Transverse colon (tissue), 4 donors: ENCODE results near the gene ELFN1.

ENCODE experiments used
- CTCF ChIP-seq, 5 experiments: fragments of 200-600 bp in 3 of 5; fragments of 450-650 bp in 2 of 5; sonication (generic) in 3 of 5; IDR thresholded peaks; 1 replicate in 2 of 5; 2 replicates in 3 of 5; pipeline ENCODE4 v1.5.1; 2016 to 2017; ENCODE audit warnings: antibody characterized with exemption in 5 of 5, inconsistent platforms in 3 of 5, mild to moderate bottlenecking in 2 of 5, moderate library complexity in 1 of 5
- EP300 ChIP-seq: sonication (generic); formaldehyde crosslinking; IDR thresholded peaks from one replicate; pipeline ENCODE4 v1.6.1; 2017; ENCODE audit warnings: antibody characterized with exemption, low read depth
- POLR2A ChIP-seq: fragments of 450-650 bp; IDR thresholded peaks from one replicate; pipeline ENCODE4 v1.6.1; 2016; ENCODE audit warnings: antibody characterized with exemption, mild to moderate bottlenecking, moderate library complexity
- POLR2AphosphoS5 ChIP-seq, 3 donors: sonication (generic); formaldehyde crosslinking; IDR thresholded peaks; one replicate each; pipeline ENCODE4 v1.6.1; 2016; ENCODE audit warnings: antibody characterized with exemption in 3 of 3

GRCh38 chr7:1666317-1666822, 3.7 kb upstream of the ELFN1 start:
- no peak for TF ChIP-seq CTCF (IDR thresholded peaks at IDR 0.05)
- TF ChIP-seq POLR2A: no peak
- no peak for TF ChIP-seq EP300
- TF ChIP-seq POLR2AphosphoS5 (IDR thresholded peaks at IDR 0.05): no peak
